K562 treated with DMSO at 1 percent for 4 hours (cell line): ENCODE measurements around the gene GOLGA8K. TPM values are rescaled to one million over a fixed set of nuclear protein-coding genes. Genes with fewer than 3 reads are reported as not detected.

ENCODE experiments used
- total RNA-seq: library from RNA; unstranded; fragments of 300-600 nt; gene quantifications from 2 replicates; pipeline ENCODE4 v1.2.3, GENCODE V29; 2022; ENCODE audit not compliant: insufficient read depth

The GOLGA8K gene
- not detected in 2 replicates for total RNA-seq

GRCh38 chr15:32403192-32403591, at the start of gene GOLGA8K:
TSS of gene GOLGA8K (minus strand) at chr15:32403292. CDS start at chr15:32403194, 98 bp downstream.

Other genes starting within 250 kb of the GOLGA8K start
- gene GOLGA8O, start 52.3 kb upstream of the GOLGA8K start, total RNA-seq, result not detected in 2 replicates
- gene GOLGA8N, start 190.2 kb upstream of the GOLGA8K start, total RNA-seq, result 0.42 and 1.3 TPM in 2 replicates
- 10.5 and 12.8 TPM in 2 replicates for gene ARHGAP11A, start 212.2 kb upstream of the GOLGA8K start, total RNA-seq
- not detected in 2 replicates for gene SCG5, start 238.4 kb upstream of the GOLGA8K start, total RNA-seq